Neutrophil (primary cell): ENCODE measurements around the gene TMEM219.
"Not testable (repeated sequence)": the region's sequence is repeated elsewhere in the genome, so short reads cannot be mapped to it uniquely, and the experiment has no call there.

Experiments used
- H3K27ac ChIP-seq: fragments of 200-600 bp; sonication (generic); 2 replicates; pipeline ENCODE4 v1.5.1; 2016; ENCODE audit warnings: mild to moderate bottlenecking, moderate library complexity
- H3K27me3 ChIP-seq: fragments of 200-600 bp; sonication (generic); 2 replicates; pipeline ENCODE4 v1.6.0; 2016; ENCODE audit warnings: mild to moderate bottlenecking
- H3K36me3 ChIP-seq: fragments of 200-600 bp; sonication (generic); 2 replicates; pipeline ENCODE4 v1.5.1; 2017
- H3K4me1 ChIP-seq, 2 experiments: fragments of 200-600 bp in 1 of 2; sonication (generic) in 1 of 2; 1 replicate in 1 of 2; 2 replicates in 1 of 2; pipeline versions ENCODE4 v1.5.1 to v1.6.1; 2013 to 2016; ENCODE audit warnings: low read depth in 1 of 2, low read length in 1 of 2, mild to moderate bottlenecking in 1 of 2, moderate library complexity in 1 of 2; ENCODE audit not compliant: control insufficient read depth in 1 of 2, insufficient read depth in 1 of 2
- H3K4me3 ChIP-seq, 2 experiments: fragments of 200-600 bp in 1 of 2; sonication (generic) in 1 of 2; 1 replicate in 1 of 2; 2 replicates in 1 of 2; pipeline ENCODE4 v1.5.1; 2013 to 2016; ENCODE audit warnings: low read depth in 1 of 2, low read length in 1 of 2, mild to moderate bottlenecking in 1 of 2, moderate library complexity in 1 of 2
- H3K9me3 ChIP-seq: fragments of 200-600 bp; sonication (generic); 2 replicates; pipeline ENCODE4 v1.5.1; 2016
- CTCF ChIP-seq: fragments of 200-600 bp; sonication (generic); IDR thresholded peaks from 2 replicates; pipeline ENCODE4 v1.5.1; 2016; ENCODE audit warnings: antibody characterized with exemption

Gene TMEM219

GRCh38 chr16:29959293-29959692 lies 2.6 kb upstream of the TMEM219 start:
- H3K27me3 ChIP-seq = no peaks in the 10 kb centered on the region
- no peak overlapping the region for H3K27ac ChIP-seq
- peaks cover 8 to 16% of the 10 kb centered on the region in 2 experiments for H3K4me1 ChIP-seq
- H3K4me3 ChIP-seq = no peak overlapping the region
- H3K9me3 ChIP-seq = no peaks in the 10 kb centered on the region
- TF ChIP-seq CTCF = no peak
- no peaks in the 10 kb centered on the region for H3K36me3 ChIP-seq

DNA sequence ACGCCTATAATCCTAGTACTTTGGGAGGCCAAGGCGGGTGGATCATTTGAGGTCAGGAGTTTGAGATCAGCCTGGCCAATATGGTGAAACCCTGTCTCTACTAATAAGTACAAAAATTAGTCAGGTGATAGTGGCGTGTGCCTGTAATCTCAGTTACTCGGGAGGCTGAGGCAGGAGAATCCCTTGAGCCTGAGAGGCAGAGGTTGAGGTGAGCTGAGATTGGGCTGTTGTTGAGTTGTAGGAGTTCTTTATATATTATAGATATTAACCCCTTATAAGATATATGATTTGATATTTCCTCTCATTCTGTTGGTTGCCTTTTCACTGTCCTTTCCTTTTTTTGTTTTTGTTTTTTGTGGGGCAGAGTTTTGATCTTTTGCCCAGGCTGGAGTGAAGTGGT lies 2.1 kb upstream of the TMEM219 start:
- H3K27ac ChIP-seq, H3K36me3 ChIP-seq, H3K4me3 ChIP-seq, H3K27me3 ChIP-seq, H3K9me3 ChIP-seq: not testable (repeated sequence)
- H3K4me1 ChIP-seq = peaks cover 8 to 16% of the 10 kb centered on the region in 2 experiments

GRCh38 chr16:29961127-29961478 lies 776 bp upstream of the TMEM219 start:
- no peaks in the 10 kb centered on the region for H3K27me3 ChIP-seq
- H3K4me1 ChIP-seq = peaks cover 8 to 16% of the 10 kb centered on the region in 2 experiments
- no peaks in the 10 kb centered on the region for H3K36me3 ChIP-seq
- peak overlapping the region; percentile 78 for H3K4me3 ChIP-seq
- no peaks in the 10 kb centered on the region for H3K9me3 ChIP-seq
- TF ChIP-seq CTCF = no peak
- H3K27ac ChIP-seq = no peak overlapping the region

GRCh38 chr16:29962344-29962994 lies 590 bp downstream of the TMEM219 start:
- Histone ChIP-seq H3K4me3 (peak overlapping the region; percentile 78), H3K36me3 (no peaks in the 10 kb centered on the region), H3K4me1 (peaks cover 8 to 16% of the 10 kb centered on the region in 2 experiments), H3K9me3 (no peaks in the 10 kb centered on the region), H3K27ac (peak overlapping the region; percentile 83), H3K27me3 (no peaks in the 10 kb centered on the region)
- TF ChIP-seq CTCF = no peak

DNA sequence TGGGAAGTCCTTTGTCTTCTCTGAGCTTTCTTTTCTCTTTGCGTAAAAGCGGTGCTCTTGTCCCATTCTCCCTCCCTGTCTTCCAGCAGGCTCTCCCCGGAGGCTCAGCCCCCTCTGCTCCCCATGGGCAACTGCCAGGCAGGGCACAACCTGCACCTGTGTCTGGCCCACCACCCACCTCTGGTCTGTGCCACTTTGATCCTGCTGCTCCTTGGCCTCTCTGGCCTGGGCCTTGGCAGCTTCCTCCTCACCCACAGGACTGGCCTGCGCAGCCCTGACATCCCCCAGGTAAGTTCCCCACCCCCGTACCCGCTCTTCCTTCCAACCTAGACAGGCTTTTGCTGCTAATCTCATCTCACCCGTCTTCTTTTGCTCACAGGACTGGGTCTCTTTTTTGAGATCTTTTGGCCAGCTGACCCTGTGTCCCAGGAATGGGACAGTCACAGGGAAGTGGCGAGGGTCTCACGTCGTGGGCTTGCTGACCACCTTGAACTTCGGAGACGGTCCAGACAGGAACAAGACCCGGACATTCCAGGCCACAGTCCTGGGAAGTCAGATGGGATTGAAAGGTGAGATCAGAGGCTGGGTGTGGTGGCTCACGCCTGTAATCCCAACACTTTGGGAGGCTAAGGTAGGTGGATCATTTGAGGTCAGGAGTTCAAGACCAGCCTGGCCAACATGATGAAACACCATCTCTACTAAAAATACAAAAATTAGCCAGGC lies 1.3 kb downstream of the TMEM219 start:
- H3K36me3 ChIP-seq = peaks cover 5% of the 10 kb centered on the region
- TF ChIP-seq CTCF = no peak
- H3K27me3 ChIP-seq = no peaks in the 10 kb centered on the region
- H3K4me1 ChIP-seq = peaks cover 8 to 16% of the 10 kb centered on the region in 2 experiments
- H3K27ac ChIP-seq = peak overlapping the region; percentile 83
- no peaks in the 10 kb centered on the region for H3K9me3 ChIP-seq
- peak overlapping the region; percentile 78 for H3K4me3 ChIP-seq

GRCh38 chr16:29968205-29968604 lies 6.3 kb downstream of the TMEM219 start:
- H3K27ac ChIP-seq = no peak overlapping the region
- peaks cover 9 to 12% of the 10 kb centered on the region in 2 experiments for H3K4me1 ChIP-seq
- no peaks in the 10 kb centered on the region for H3K9me3 ChIP-seq
- no peak overlapping the region for H3K4me3 ChIP-seq
- no peak for TF ChIP-seq CTCF
- H3K36me3 ChIP-seq = peaks cover 13% of the 10 kb centered on the region
- H3K27me3 ChIP-seq = no peaks in the 10 kb centered on the region
